Measurements from ENCODE around the gene CNOT3.

- TF ChIP-seq ETV6 (CRISPR knock-in tag; conservative IDR thresholded peaks at IDR 0.05) (no peak), ELF4 (CRISPR knock-in tag; IDR thresholded peaks at IDR 0.05; ENCODE audit: borderline replicate concordance) (no peak), CREB1 (IDR thresholded peaks at IDR 0.05) (no peak), CREB1 (CRISPR knock-in tag; IDR thresholded peaks at IDR 0.05) (no peak), GABPA (IDR thresholded peaks at IDR 0.05; ENCODE audit: low read depth, low read length) (no peak), GABPA (CRISPR knock-in tag; IDR thresholded peaks at IDR 0.05; ENCODE audit: low read depth) (no peak), XRCC5 (optimal IDR thresholded peaks at IDR 0.05; ENCODE audit: low read length) (no peak), HNRNPK (IDR thresholded peaks at IDR 0.05; ENCODE audit: low read depth, low read length, poor library complexity, severe bottlenecking) (no peak), ZMAT5 (CRISPR knock-in tag; IDR thresholded peaks at IDR 0.05; ENCODE audit: borderline replicate concordance, low read depth) (no peak), ZSCAN30 (CRISPR knock-in tag; IDR thresholded peaks at IDR 0.05) (no peak), RBAK (CRISPR knock-in tag; IDR thresholded peaks at IDR 0.05) (no peak), SKIL (CRISPR knock-in tag; IDR thresholded peaks at IDR 0.05; ENCODE audit: borderline replicate concordance) (no peak), ZNF616 (CRISPR knock-in tag; IDR thresholded peaks at IDR 0.05; ENCODE audit: low read depth) (no peak)
Measured at GRCh38 chr19:54129617-54129996, 8.0 kb upstream of the CNOT3 start.

Data from HepG2 (cell line).